Esophagus (tissue), 2 donors: ENCODE measurements around the gene BTBD9. TPM values are rescaled to one million over a fixed set of nuclear protein-coding genes. Genes with fewer than 3 reads are reported as not detected.

Experiments used
- H3K27ac ChIP-seq, 2 donors: one replicate each; pipeline ENCODE4 v1.5.1; 2013; ENCODE audit warnings: low read depth in 2 of 2, mild to moderate bottlenecking in 2 of 2, inconsistent platforms in 1 of 2, low read length in 1 of 2, moderate library complexity in 1 of 2
- H3K27me3 ChIP-seq, 2 donors: one replicate each; pipeline ENCODE4 v1.6.1; 2013; ENCODE audit warnings: low read length in 2 of 2, control low read depth in 1 of 2, mild to moderate bottlenecking in 1 of 2; ENCODE audit not compliant: insufficient read depth in 2 of 2, control insufficient read depth in 1 of 2
- H3K36me3 ChIP-seq, 2 donors: one replicate each; pipeline ENCODE4 v1.6.1; 2013; ENCODE audit warnings: low read length in 1 of 2; ENCODE audit not compliant: control insufficient read depth in 2 of 2, insufficient read depth in 2 of 2
- H3K4me1 ChIP-seq, 2 donors: one replicate each; pipeline ENCODE4 v1.6.1; 2013; ENCODE audit warnings: low read length in 1 of 2; ENCODE audit not compliant: control insufficient read depth in 2 of 2, insufficient read depth in 2 of 2
- H3K4me3 ChIP-seq, 2 donors: one replicate each; pipeline ENCODE4 v1.5.1; 2013; ENCODE audit warnings: low read length in 2 of 2, mild to moderate bottlenecking in 2 of 2, low read depth in 1 of 2, moderate library complexity in 1 of 2
- H3K9me3 ChIP-seq, 2 donors: one replicate each; pipeline ENCODE4 v1.6.1; 2013; ENCODE audit warnings: mild to moderate bottlenecking in 2 of 2, low read depth in 1 of 2, low read length in 1 of 2, moderate library complexity in 1 of 2; ENCODE audit not compliant: control insufficient read depth in 2 of 2, insufficient read depth in 1 of 2
- WGBS, 2 donors: extraction: QIAGEN DNeasy Blood & Tissue Kit; methylation state at CpG; one replicate each; pipeline ENCODE4 v1.1.7; 2013; 5-methylcytosine and 5-hydroxymethylcytosine counted together
- polyA plus RNA-seq, 2 donors: library from polyadenylated mRNA; stranded (reverse); fragments of 200-250 nt; gene quantifications; one replicate each; pipeline ENCODE4 v1.2.3, GENCODE V29; 2013
- donor health status: healthy with polysubstance abuse.
- donor health status: Bipolar disorder and iron deficiency.

Gene BTBD9
- polyA plus RNA-seq, 2 donors = 3.2 to 3.8 TPM

DNA sequence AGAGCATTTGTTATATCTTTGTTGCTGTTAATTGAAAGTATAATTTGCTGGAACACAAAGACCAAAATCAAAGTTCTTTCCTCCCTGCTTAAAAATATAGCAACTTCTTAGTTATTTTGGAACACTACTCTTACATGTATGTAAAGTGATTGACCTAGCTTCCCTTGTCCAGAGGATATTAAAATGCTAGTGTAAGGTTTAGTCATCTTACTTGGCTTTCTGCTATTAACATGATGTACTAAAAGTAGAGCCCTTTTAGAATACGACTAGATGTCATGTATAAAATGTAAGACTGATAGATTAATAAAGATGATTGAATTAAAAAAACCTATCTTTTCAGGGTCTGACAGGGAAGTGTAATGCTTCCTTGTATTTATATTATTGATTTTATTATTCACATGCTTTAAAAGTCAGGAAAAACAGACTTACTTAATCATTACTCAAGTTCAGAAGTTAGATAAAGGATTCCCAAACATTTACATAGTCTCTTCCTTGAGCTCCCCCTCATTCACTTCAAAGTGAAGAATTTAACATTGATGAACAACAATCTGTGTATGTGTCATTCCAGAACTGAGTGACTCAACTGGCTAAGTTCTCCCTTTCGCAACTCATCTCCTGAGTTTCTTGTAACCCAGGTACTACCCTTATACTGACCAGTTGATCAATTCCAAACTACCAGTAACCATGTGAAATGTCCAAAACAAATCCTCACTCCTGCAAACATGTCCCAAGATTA, 50.9 kb downstream of the BTBD9 start:
- no peak overlapping the region for H3K4me3 ChIP-seq
- WGBS, 2 donors = 82 to 86% methylated on average over 2 of the region's 2 CpGs
- no peaks in the 10 kb centered on the region for H3K27me3 ChIP-seq

DNA sequence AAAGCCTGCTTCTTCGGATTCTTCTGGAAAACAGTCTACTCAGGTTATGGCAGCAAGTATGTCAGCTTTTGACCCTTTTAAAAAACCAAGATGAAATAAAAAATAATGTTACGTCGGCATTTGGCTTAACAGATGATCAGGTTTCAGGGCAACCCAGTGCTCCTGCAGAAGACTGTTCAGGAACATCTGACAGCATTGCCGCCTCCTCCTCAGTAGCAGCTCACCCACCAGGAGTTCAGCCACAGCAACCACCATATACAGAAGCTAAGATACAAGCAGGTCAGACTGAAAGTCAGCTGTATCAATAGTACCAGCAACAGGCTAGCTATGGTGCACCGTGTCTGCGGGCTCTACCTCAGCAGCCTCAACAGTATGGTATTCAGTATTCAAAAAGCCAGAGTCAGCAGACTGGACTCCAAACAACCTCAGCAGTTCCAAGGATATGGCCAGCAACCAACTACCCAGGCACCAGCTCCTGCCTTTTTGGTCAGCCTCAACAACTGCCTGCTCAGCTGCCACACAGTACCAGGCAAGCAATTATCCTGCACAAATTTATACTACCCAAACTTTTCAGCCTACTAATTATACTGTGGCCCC, 51.9 kb downstream of the BTBD9 start:
- Histone ChIP-seq H3K9me3 (no peaks in the 10 kb centered on the region), H3K4me3 (no peak overlapping the region), H3K4me1 (no peaks in the 10 kb centered on the region), H3K27ac (no peak overlapping the region), H3K27me3 (no peaks in the 10 kb centered on the region), H3K36me3 (peaks cover 0 to 3% of the 10 kb centered on the region in 2 donors)
- 96 to 98% methylated on average over 6 of the region's 6 CpGs for WGBS, 2 donors

More for the DNA sequence above, 50.9 kb downstream of the BTBD9 start:
- Histone ChIP-seq H3K36me3 (peaks cover 0 to 3% of the 10 kb centered on the region in 2 donors), H3K9me3 (no peaks in the 10 kb centered on the region), H3K4me1 (no peaks in the 10 kb centered on the region), H3K27ac (no peak overlapping the region)

DNA sequence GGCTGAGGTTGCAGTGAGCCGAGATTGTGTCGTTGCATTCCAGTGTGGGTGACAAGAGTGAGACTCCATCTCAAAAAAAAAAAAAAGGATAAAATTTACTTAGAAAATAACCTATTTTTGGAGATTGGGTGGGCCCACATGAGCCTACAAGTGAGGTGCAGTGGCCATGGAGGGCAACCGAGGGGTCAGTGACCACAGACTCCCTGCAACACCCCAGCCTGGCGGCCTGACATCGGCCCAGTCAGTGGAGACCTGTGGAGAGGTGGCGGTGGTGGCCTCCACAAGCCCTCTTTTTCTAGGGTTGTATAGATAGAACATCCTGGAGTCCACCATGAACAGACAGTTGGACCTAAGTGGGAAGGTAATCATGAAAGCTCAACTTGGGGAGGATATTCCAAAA, 52.7 kb downstream of the BTBD9 start:
- no peaks in the 10 kb centered on the region for H3K4me1 ChIP-seq
- WGBS, 2 donors = 96 to 98% methylated on average over 6 of the region's 6 CpGs

DNA sequence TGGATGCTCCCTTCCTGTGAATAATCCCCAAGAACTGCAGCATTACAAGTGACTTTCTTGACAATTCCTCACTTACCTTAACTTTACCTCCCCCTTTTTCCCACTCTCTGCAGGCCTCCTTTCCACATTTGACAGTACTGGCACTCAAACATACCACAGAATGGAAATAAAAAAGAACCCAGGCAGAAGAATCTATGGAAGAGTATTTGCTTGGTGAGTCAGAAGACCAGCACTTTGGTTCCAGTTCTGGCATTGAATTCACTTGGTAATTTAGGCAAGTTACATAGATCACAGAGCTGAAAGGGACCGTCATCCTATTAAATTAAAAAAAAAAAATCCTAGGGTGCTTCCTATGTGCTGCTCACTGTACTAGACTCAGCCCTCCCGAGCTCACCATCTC, 55.0 kb downstream of the BTBD9 start:
- Histone ChIP-seq H3K4me1 (no peaks in the 10 kb centered on the region), H3K9me3 (no peaks in the 10 kb centered on the region), H3K4me3 (no peak overlapping the region), H3K36me3 (no peaks in the 10 kb centered on the region), H3K27ac (no peak overlapping the region), H3K27me3 (no peaks in the 10 kb centered on the region)
- WGBS, 2 donors = 92 to 95% methylated on average over 2 of the region's 2 CpGs

More for the DNA sequence above, 52.7 kb downstream of the BTBD9 start:
- Histone ChIP-seq H3K27ac (no peak overlapping the region), H3K9me3 (no peaks in the 10 kb centered on the region), H3K4me3 (no peak overlapping the region), H3K27me3 (no peaks in the 10 kb centered on the region), H3K36me3 (no peaks in the 10 kb centered on the region)

DNA sequence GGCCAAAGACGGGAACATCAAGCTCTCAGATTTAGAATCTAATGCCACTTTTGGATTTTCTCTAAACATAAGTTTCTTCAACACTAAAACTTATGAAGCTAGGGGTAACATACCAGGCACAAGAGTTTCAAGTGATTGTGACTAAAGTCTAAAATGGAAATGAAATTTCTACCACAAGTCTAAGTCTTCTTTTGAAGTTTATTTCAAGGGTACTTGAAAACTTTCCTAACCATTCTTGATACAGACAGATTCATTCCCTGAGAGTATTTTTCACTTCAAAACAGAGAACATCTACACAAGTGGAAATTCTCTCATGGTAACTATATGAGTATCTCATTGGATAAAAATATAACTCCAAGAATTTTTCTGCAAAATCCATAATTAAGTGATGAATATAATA, 56.2 kb downstream of the BTBD9 start:
- H3K4me3 ChIP-seq = no peak overlapping the region
- H3K36me3 ChIP-seq = no peaks in the 10 kb centered on the region
- H3K9me3 ChIP-seq = no peaks in the 10 kb centered on the region
- no peaks in the 10 kb centered on the region for H3K27me3 ChIP-seq
- H3K4me1 ChIP-seq = no peaks in the 10 kb centered on the region
- 93 to 97% methylated on average over 1 of the region's 1 CpG for WGBS, 2 donors
- H3K27ac ChIP-seq = no peak overlapping the region

DNA sequence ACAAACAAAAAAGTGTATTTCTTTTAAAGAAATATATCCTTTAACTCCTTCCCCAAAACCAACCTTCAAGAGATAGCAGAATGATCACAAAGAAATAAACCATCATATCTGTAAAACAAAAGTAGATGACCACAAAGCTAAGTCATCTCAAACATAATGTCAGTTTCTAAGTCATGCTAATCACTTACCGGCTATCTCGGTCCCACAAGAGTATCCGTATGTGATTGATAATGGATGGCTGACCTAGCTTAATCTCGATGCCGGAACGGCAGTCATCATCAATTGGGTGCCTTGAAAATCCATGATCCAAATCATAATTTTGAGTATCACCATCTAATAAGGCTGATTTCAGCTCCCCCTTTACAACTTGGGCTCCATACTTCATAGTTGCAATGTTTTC, 59.7 kb downstream of the BTBD9 start:
- Histone ChIP-seq H3K4me3 (no peak overlapping the region), H3K4me1 (no peaks in the 10 kb centered on the region), H3K27ac (no peak overlapping the region), H3K9me3 (no peaks in the 10 kb centered on the region), H3K36me3 (peaks cover 0 to 2% of the 10 kb centered on the region in 2 donors), H3K27me3 (no peaks in the 10 kb centered on the region)
- 95 to 98% methylated on average over 6 of the region's 6 CpGs for WGBS, 2 donors

DNA sequence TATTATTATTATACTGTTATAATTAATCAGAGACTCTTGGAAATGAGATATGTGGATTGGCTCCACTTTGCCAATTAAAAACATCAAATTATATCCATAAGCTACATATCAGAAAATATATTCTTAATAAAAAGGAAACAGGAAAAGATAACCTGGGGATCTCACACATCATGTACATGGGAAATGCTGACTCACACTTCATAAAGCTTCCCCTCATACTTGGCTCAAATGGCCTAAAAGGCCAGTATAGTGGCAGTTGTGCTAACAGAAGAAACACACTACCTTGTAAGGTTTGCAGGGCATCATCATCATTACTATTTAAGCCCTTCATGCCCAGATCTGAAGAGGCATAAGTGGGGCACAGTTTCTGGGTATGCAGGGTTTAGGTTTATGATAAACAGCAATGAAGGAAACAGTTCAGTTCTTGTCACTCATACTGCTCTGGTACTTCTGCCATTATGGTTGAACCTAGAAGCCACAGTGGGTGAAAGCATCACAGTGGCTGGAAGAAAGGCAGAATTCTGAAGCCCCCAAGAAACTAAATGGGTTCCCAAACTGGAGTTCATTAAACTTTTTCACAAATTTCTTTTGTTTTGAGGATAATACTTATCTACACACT, 60.6 kb downstream of the BTBD9 start:
- Histone ChIP-seq H3K4me1 (no peaks in the 10 kb centered on the region), H3K27me3 (no peaks in the 10 kb centered on the region), H3K27ac (no peak overlapping the region), H3K4me3 (no peak overlapping the region), H3K36me3 (peaks cover 0 to 2% of the 10 kb centered on the region in 2 donors), H3K9me3 (no peaks in the 10 kb centered on the region)

DNA sequence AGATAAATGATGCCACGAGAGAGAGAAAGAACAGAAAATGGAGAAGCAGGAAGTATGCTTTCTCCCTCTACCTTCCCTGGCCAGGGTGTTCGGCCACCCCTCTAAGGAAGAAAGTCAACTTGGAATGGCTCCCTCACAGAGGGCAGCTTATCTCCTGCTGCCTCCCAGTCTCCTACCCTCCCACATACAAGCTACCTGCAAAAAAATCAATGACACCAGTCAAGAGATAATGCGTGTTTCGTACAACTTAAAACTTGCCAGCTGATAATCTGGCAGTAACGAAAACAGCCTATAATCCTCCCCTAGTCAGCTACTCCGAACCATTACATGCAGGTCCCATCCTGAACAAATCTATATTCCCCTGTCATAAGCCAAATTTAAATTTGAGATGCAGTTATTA, 61.7 kb downstream of the BTBD9 start:
- Histone ChIP-seq H3K4me1 (no peaks in the 10 kb centered on the region), H3K27me3 (no peaks in the 10 kb centered on the region), H3K27ac (no peak overlapping the region), H3K4me3 (no peak overlapping the region), H3K9me3 (no peaks in the 10 kb centered on the region), H3K36me3 (peaks cover 0 to 2% of the 10 kb centered on the region in 2 donors)
- WGBS, 2 donors = 72 to 77% methylated on average over 6 of the region's 6 CpGs

DNA sequence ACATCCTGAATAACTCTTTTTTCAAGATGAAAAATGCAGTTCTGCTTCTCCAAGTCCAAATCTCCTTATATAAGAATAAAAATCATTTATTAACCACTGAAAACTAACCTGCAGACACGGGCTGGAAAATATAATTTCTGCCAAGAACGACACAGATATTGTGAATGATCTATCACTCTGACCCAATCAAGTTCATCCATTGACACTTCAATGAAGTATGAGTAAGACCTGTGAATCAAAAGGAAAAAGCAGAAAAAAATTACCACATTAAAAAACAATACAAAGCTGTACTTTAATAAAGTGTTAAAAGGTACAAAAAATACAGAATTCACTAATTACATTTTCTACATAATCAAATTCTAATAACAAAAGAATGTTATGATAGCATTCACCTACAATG, 62.2 kb downstream of the BTBD9 start:
- Histone ChIP-seq H3K36me3 (peaks cover 0 to 2% of the 10 kb centered on the region in 2 donors), H3K9me3 (no peaks in the 10 kb centered on the region), H3K4me1 (no peaks in the 10 kb centered on the region), H3K4me3 (no peak overlapping the region), H3K27ac (no peak overlapping the region), H3K27me3 (no peaks in the 10 kb centered on the region)
- WGBS, 2 donors = 63 to 71% methylated on average over 2 of the region's 2 CpGs
